Calu3 (cell line): ENCODE measurements around the gene ARHGEF7. TPM values are rescaled to one million over a fixed set of nuclear protein-coding genes. Genes with fewer than 3 reads are reported as not detected.

Source experiments
- BruUV-seq: library from RNA; stranded (reverse); fragments of 400-500 nt; replicated peaks from 2 replicates; lab custom pipeline; 2021; lab: Mats Ljungman, UMichigan
- CTCF ChIA-PET: fragments of 300-600 bp; sonication (Branson Sonifier 250); formaldehyde crosslinking; loops from one replicate; lab custom pipeline; 2022; ENCODE audit warnings: antibody characterized with exemption; lab: Charles Lee
- DNase-seq: peaks from one replicate; pipeline ENCODE4 v3.0.0; 2022
- H3K27ac Mint-ChIP-seq: one replicate; pipeline ENCODE4 v1.8.0; 2022; ENCODE audit warnings: mixed read lengths; ENCODE audit not compliant: unreplicated experiment
- H3K27me3 Mint-ChIP-seq: one replicate; pipeline ENCODE4 v1.8.0; 2022; ENCODE audit warnings: mixed read lengths; ENCODE audit not compliant: unreplicated experiment
- H3K36me3 Mint-ChIP-seq: one replicate; pipeline ENCODE4 v1.8.0; 2022; ENCODE audit warnings: mild to moderate bottlenecking, moderate library complexity, mixed read lengths; ENCODE audit not compliant: insufficient read depth, unreplicated experiment
- H3K4me1 Mint-ChIP-seq: one replicate; pipeline ENCODE4 v1.8.0; 2022; ENCODE audit warnings: mild to moderate bottlenecking, low read depth, mixed read lengths; ENCODE audit not compliant: unreplicated experiment
- H3K4me3 Mint-ChIP-seq: one replicate; pipeline ENCODE4 v1.8.0; 2022; ENCODE audit warnings: mild to moderate bottlenecking, low read depth, moderate library complexity, mixed read lengths; ENCODE audit not compliant: unreplicated experiment
- H3K9me3 Mint-ChIP-seq: one replicate; pipeline ENCODE4 v1.8.0; 2022; ENCODE audit warnings: low read depth, mixed read lengths; ENCODE audit not compliant: unreplicated experiment
- intact Hi-C: fragments of 100-400 bp; cut with micrococcal nuclease; formaldehyde crosslinking; loops from one replicate; pipeline ENCODE4 v1.10.0; 2022; ENCODE audit not compliant: unreplicated experiment
- total RNA-seq: library from RNA; stranded (reverse); gene quantifications from 2 replicates; pipeline ENCODE4 v1.2.3, GENCODE V29; 2022
- TF ChIP-seq, protein P1 (sequence below): fragments of 200-600 bp; IDR thresholded peaks from one replicate; pipeline ENCODE4 v1.8.0; 2022; ENCODE audit warnings: antibody characterized with exemption; ENCODE audit not compliant: unreplicated experiment

ARHGEF7 gene
- total RNA-seq, 1 experiment from 2014 or later = 17.7 TPM

DNA sequence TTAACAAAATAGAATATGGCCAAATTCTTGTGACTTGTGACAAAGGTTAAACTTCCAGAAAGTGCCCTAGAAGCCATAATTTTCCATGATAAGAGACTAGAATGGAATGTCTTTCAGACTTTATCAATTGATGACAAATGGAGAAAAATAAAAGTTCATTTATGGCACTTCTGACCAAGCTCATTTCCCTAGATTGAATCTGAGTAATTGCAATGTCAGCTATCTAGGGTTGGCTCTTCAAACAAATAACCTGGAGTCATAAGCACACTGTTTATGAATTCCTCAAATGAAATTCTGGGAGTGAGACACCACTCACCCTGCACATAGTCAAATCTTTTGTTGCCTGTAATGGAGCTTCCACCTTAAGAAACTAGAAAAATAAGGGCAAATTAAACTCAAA, 11.4 kb downstream of the ARHGEF7 start:
- Mint-ChIP-seq H3K36me3 (no peaks in the 10 kb centered on the region), H3K9me3 (no peaks in the 10 kb centered on the region), H3K27me3 (peaks cover 45% of the 10 kb centered on the region), H3K4me1 (no peaks in the 10 kb centered on the region), H3K27ac (no peak overlapping the region), H3K4me3 (no peak overlapping the region)
- CTCF ChIA-PET = interaction anchor here (0.7 kb wide), 1 partner anchor 40 kb away, joined by 3 read pairs; no protein-coding TSS in a partner anchor
- DNase-seq = no peak
- intact Hi-C loops = no loop called here
- TF ChIP-seq, protein P1, sequence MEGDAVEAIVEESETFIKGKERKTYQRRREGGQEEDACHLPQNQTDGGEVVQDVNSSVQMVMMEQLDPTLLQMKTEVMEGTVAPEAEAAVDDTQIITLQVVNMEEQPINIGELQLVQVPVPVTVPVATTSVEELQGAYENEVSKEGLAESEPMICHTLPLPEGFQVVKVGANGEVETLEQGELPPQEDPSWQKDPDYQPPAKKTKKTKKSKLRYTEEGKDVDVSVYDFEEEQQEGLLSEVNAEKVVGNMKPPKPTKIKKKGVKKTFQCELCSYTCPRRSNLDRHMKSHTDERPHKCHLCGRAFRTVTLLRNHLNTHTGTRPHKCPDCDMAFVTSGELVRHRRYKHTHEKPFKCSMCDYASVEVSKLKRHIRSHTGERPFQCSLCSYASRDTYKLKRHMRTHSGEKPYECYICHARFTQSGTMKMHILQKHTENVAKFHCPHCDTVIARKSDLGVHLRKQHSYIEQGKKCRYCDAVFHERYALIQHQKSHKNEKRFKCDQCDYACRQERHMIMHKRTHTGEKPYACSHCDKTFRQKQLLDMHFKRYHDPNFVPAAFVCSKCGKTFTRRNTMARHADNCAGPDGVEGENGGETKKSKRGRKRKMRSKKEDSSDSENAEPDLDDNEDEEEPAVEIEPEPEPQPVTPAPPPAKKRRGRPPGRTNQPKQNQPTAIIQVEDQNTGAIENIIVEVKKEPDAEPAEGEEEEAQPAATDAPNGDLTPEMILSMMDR = no peak
- no TSS peak for BruUV-seq

DNA sequence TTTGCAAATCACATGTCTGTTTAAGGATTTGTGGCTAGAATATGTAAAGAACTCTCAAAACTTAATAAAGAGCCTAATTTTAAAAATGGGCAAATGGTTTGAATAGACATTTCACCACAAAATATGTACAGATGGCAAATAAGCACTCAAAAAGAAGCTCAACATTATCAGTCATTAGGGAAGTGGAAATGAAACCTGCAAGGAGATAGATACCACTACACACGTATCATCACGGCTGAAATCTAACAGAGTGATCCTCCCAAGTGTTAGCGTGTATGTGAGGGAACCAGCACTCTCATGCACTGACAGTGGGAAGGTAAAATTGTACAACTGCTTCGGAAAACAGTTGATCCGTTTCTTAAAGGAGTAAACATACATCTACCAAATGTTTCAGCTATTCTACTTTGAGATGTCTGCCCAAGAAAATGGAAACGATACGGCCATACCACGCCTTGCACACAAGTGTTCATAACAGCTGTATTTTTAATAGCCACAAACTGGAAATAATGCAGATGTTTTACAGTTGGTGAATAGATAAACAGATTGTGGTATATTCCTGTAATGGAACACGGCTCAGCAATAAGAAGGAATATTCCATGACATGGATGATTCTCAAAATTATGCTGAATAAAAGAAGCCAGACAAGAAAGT, 14.5 kb downstream of the ARHGEF7 start:
- Mint-ChIP-seq H3K4me3 (no peak overlapping the region), H3K9me3 (no peaks in the 10 kb centered on the region), H3K4me1 (no peaks in the 10 kb centered on the region), H3K27me3 (peaks cover 43% of the 10 kb centered on the region), H3K27ac (no peak overlapping the region), H3K36me3 (no peaks in the 10 kb centered on the region)
- TF ChIP-seq, protein P1 = no peak
- no peak for DNase-seq
- intact Hi-C loops = no loop called here
- CTCF ChIA-PET = no interaction called here
- no TSS peak for BruUV-seq

DNA sequence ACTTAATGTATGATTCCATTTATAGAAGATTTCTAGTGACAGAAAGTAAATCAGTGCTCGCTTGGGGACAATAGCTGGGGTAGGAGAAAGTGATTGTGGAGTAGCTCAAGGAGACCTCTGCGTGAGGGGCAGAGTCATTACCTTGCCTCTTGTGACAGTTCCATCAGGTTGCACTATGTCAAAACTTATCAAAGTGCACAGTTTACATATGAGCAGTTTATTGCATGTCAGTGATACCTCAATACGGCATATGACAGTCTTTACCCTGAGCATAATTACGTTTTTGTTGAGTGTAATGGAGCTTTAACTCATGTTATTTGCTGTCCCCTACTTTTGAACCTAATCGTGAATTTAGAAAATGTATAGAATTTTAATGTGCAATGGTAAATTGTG, 15.0 kb downstream of the ARHGEF7 start:
- peaks cover 43% of the 10 kb centered on the region for H3K27me3 Mint-ChIP-seq
- intact Hi-C loops = no loop called here
- DNase-seq = no peak
- H3K36me3 Mint-ChIP-seq = no peaks in the 10 kb centered on the region
- TF ChIP-seq, protein P1 = no peak
- H3K9me3 Mint-ChIP-seq = no peaks in the 10 kb centered on the region
- no peak overlapping the region for H3K4me3 Mint-ChIP-seq
- CTCF ChIA-PET = no interaction called here
- no peaks in the 10 kb centered on the region for H3K4me1 Mint-ChIP-seq
- no TSS peak for BruUV-seq
- H3K27ac Mint-ChIP-seq = no peak overlapping the region

DNA sequence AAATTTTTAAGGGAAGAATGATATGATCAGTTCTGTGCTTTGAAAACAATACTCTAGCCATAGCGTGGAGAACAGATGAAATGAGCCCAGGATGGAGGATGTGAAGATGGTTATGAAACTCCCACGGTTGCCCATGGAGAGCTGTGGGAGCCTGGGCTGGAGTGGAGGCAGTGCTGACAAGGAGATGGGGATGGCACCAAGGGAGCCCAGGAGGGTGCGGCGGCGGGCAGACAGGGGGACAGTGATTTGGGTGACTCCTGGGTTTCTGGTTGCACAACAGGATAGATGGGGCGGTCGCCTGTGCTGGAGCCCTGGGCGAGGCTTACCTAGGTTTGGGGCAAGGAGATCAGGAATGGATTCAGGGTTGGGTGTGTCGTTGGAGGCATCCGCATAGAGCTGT, 15.9 kb downstream of the ARHGEF7 start:
- H3K27ac Mint-ChIP-seq = no peak overlapping the region
- no peaks in the 10 kb centered on the region for H3K9me3 Mint-ChIP-seq
- intact Hi-C loops = no loop called here
- BruUV-seq = no TSS peak
- H3K36me3 Mint-ChIP-seq = no peaks in the 10 kb centered on the region
- no peak overlapping the region for H3K4me3 Mint-ChIP-seq
- peaks cover 43% of the 10 kb centered on the region for H3K27me3 Mint-ChIP-seq
- H3K4me1 Mint-ChIP-seq = no peaks in the 10 kb centered on the region
- DNase-seq = no peak
- CTCF ChIA-PET = no interaction called here
- TF ChIP-seq, protein P1 = no peak
